Esophagus mucosa (tissue), 1 donor: ENCODE measurements around the gene AANAT. TPM values are rescaled to one million over a fixed set of nuclear protein-coding genes. Genes with fewer than 3 reads are reported as not detected.
A peak's percentile ranks its signal among the peaks of the same experiment; 100 is the strongest.

Experiments
- ATAC-seq: fragments of 200-7000 bp; cut with Tn5 transposase; one replicate; pipeline ENCODE4 v1.9.1; 2020
- total RNA-seq: library from RNA; stranded (reverse); gene quantifications from one replicate; pipeline ENCODE4 v1.2.4, GENCODE V29; 2023
- donor health status: DM: yes; HTN: yes; CAD: no.

Gene AANAT
- total RNA-seq, 1 donor from 2014 or later: not detected

GRCh38 chr17:76491271-76492122 is 24.1 kb downstream of the AANAT start:
- peak; percentile 2 for ATAC-seq

GRCh38 chr17:76492123-76492988 is 25.0 kb downstream of the AANAT start:
- ATAC-seq: peak; percentile 69

GRCh38 chr17:76492989-76493501 is 25.6 kb downstream of the AANAT start:
- ATAC-seq: peak; percentile 58

- ATAC-seq: no peak
These were observed 26.2 kb downstream of the AANAT start for GRCh38 chr17:76493505-76494167.

- ATAC-seq: no peak
These were observed 28.4 kb downstream of the AANAT start for GRCh38 chr17:76495663-76496400.

GRCh38 chr17:76496464-76496863 is 29.1 kb downstream of the AANAT start:
- no peak for ATAC-seq

- ATAC-seq: no peak
These were observed 30.2 kb downstream of the AANAT start for GRCh38 chr17:76497699-76497978.

GRCh38 chr17:76497979-76498875 is 30.8 kb downstream of the AANAT start:
- ATAC-seq: peak; percentile 8

GRCh38 chr17:76498876-76499251 is 31.5 kb downstream of the AANAT start:
- ATAC-seq: no peak

GRCh38 chr17:76499267-76499667 is 31.9 kb downstream of the AANAT start:
- ATAC-seq: no peak

GRCh38 chr17:76500074-76500746 is 32.8 kb downstream of the AANAT start:
- peak; percentile 16 for ATAC-seq

GRCh38 chr17:76500747-76501017 is 33.3 kb downstream of the AANAT start:
- peak; percentile 1 for ATAC-seq

- ATAC-seq: peak; percentile 91
These were observed 33.8 kb downstream of the AANAT start, which contains the start of gene RHBDF2 for GRCh38 chr17:76501018-76501826. Gene RHBDF2, minus strand, starts transcription at chr17:76501423. Its CDS starts 19,899 bp downstream, at chr17:76481524.

GRCh38 chr17:76501827-76502307 is 34.5 kb downstream of the AANAT start:
- ATAC-seq: no peak

- no peak for ATAC-seq
These were observed 35.2 kb downstream of the AANAT start for GRCh38 chr17:76502341-76503211.

GRCh38 chr17:76504117-76504516 is 36.7 kb downstream of the AANAT start:
- ATAC-seq: no peak

GRCh38 chr17:76506408-76507345 is 39.3 kb downstream of the AANAT start:
- peak; percentile 67 for ATAC-seq
